GM13977 (cell line): ENCODE measurements around the gene DYNC2H1.

ENCODE experiments used
- DNase-seq: peaks from one replicate; pipeline ENCODE4 v3.0.0; 2012; ENCODE audit warnings: low spot score
- CTCF ChIP-seq: IDR thresholded peaks from 2 replicates; pipeline ENCODE4 v1.5.1; 2012; ENCODE audit warnings: mild to moderate bottlenecking, control low read depth; ENCODE audit not compliant: insufficient read depth; ENCODE audit errors: extremely low read depth, missing control alignments
- in situ Hi-C: fragments of 300-500 bp; cut with MboI; formaldehyde crosslinking; loops from one replicate; pipeline ENCODE4 v1.12.0; 2022; ENCODE audit warnings: low sequenced_read_pairs, low pct_unique_long_range_greater_than_20kb, mixed read lengths, inconsistent platforms; ENCODE audit not compliant: unreplicated experiment

The DYNC2H1 gene

GRCh38 chr11:103091064-103091800 lies 18.0 kb upstream of the DYNC2H1 start:
- in situ Hi-C loops, result no loop called here
- TF ChIP-seq CTCF, result no peak
- peak; percentile 54 for DNase-seq

GRCh38 chr11:103091801-103092524 lies 17.3 kb upstream of the DYNC2H1 start, which contains the start of gene DCUN1D5:
Gene DCUN1D5 (minus strand): TSS chr11:103092160. CDS start chr11:103091872, 288 bp downstream.
- no peak for TF ChIP-seq CTCF
- in situ Hi-C loops, result no loop called here
- peak; percentile 95 for DNase-seq

GRCh38 chr11:103097279-103097678 lies 11.9 kb upstream of the DYNC2H1 start:
- no peak for DNase-seq
- in situ Hi-C loops, result no loop called here
- TF ChIP-seq CTCF, result no peak

- TF ChIP-seq CTCF, result no peak
- no peak for DNase-seq
- in situ Hi-C loops, result no loop called here
Measured at GRCh38 chr11:103109818-103110388, 677 bp downstream of the DYNC2H1 start.

GRCh38 chr11:103110391-103110790 lies 1.2 kb downstream of the DYNC2H1 start:
- in situ Hi-C loops, result no loop called here
- TF ChIP-seq CTCF, result no peak
- DNase-seq, result no peak

- in situ Hi-C loops, result no loop called here
- DNase-seq, result no peak
- no peak for TF ChIP-seq CTCF
Measured at GRCh38 chr11:103111400-103111799, 2.2 kb downstream of the DYNC2H1 start.
